ENCODE data around the gene MSH5. TPM values are rescaled to one million over a fixed set of nuclear protein-coding genes. Genes with fewer than 3 reads are reported as not detected.

The MSH5 gene
- total RNA-seq, 1 donor from 2014 or later = 50.9 TPM

GRCh38 chr6:31761343-31761742 lies 21.5 kb downstream of the MSH5 start:
- Histone ChIP-seq H3K27me3 (no peaks in the 10 kb centered on the region), H3K79me2 (ENCODE audit: low read depth) (no peaks in the 10 kb centered on the region)
- H3K4me3 Mint-ChIP-seq = no peak overlapping the region

GRCh38 chr6:31762356-31762755 lies 22.6 kb downstream of the MSH5 start, which contains the start of gene SAPCD1:
Gene SAPCD1, plus strand, starts transcription at chr6:31762656. Its CDS starts 399 bp downstream, at chr6:31763055.
- H3K4me1 Mint-ChIP-seq = peaks cover 29% of the 10 kb centered on the region
- H3K9ac ChIP-seq = no peak within 1 kb of the TSS
- H3K27me3 Mint-ChIP-seq (ENCODE audit: insufficient read depth, low read depth) = peaks cover 4% of the 10 kb centered on the region
- no peaks in the 10 kb centered on the region for H3K9me3 Mint-ChIP-seq
- no peak within 1 kb of the TSS for H2AFZ ChIP-seq (replicated peaks)
- peak within 1 kb of the TSS; percentile 54 for H3K4me3 Mint-ChIP-seq
- no peaks in the 10 kb centered on the region for H3K79me2 ChIP-seq (ENCODE audit: low read depth)
- no peak within 1 kb of the TSS for H3K4me3 ChIP-seq
- no peaks in the 10 kb centered on the region for H3K36me3 ChIP-seq
- H3K4me1 ChIP-seq = peaks cover 23% of the 10 kb centered on the region
- peak within 1 kb of the TSS; percentile 67 for H3K27ac ChIP-seq
- H3K4me2 ChIP-seq = peak within 1 kb of the TSS; percentile 73
- H3K27ac Mint-ChIP-seq = peak within 1 kb of the TSS; percentile 96
- no peaks in the 10 kb centered on the region for H4K20me1 ChIP-seq (ENCODE audit: low read depth)
- peaks cover 18% of the 10 kb centered on the region for H3F3A ChIP-seq (ENCODE audit: low read depth)
- no peak for TF ChIP-seq CTCF (IDR thresholded peaks at IDR 0.05)
- no peak for TF ChIP-seq EZH2 (IDR thresholded peaks at IDR 0.05)
- no peak for TF ChIP-seq EZH2phosphoT487 (IDR thresholded peaks at IDR 0.05)
- no peaks in the 10 kb centered on the region for H3K27me3 ChIP-seq
- peaks cover 40% of the 10 kb centered on the region for H3K36me3 Mint-ChIP-seq
- DNase-seq (ENCODE audit: low spot score) = no peak
- no peaks in the 10 kb centered on the region for H3K9me3 ChIP-seq (ENCODE audit: low read depth)

More at GRCh38 chr6:31761343-31761742, 21.5 kb downstream of the MSH5 start:
- H3K36me3 ChIP-seq = no peaks in the 10 kb centered on the region
- TF ChIP-seq EZH2phosphoT487 (IDR thresholded peaks at IDR 0.05) (no peak), CTCF (IDR thresholded peaks at IDR 0.05) (no peak), EZH2 (IDR thresholded peaks at IDR 0.05) (no peak)
- H3K27ac Mint-ChIP-seq = peak overlapping the region; percentile 13
- H4K20me1 ChIP-seq (ENCODE audit: low read depth) = no peaks in the 10 kb centered on the region
- peaks cover 18% of the 10 kb centered on the region for H3F3A ChIP-seq (ENCODE audit: low read depth)
- peaks cover 27% of the 10 kb centered on the region for H3K4me1 Mint-ChIP-seq
- H2AFZ ChIP-seq (replicated peaks) = no peak overlapping the region
- peaks cover 7% of the 10 kb centered on the region for H3K27me3 Mint-ChIP-seq (ENCODE audit: insufficient read depth, low read depth)
- peaks cover 40% of the 10 kb centered on the region for H3K36me3 Mint-ChIP-seq
- H3K4me1 ChIP-seq = peaks cover 19% of the 10 kb centered on the region
- DNase-seq (ENCODE audit: low spot score) = no peak
- no peaks in the 10 kb centered on the region for H3K9me3 Mint-ChIP-seq
- H3K4me2 ChIP-seq = no peak overlapping the region
- no peak overlapping the region for H3K9ac ChIP-seq
- no peaks in the 10 kb centered on the region for H3K9me3 ChIP-seq (ENCODE audit: low read depth)
- no peak overlapping the region for H3K27ac ChIP-seq
- H3K4me3 ChIP-seq = no peak overlapping the region

GRCh38 chr6:31762878-31763618 lies 23.2 kb downstream of the MSH5 start:
- Mint-ChIP-seq H3K27ac (peak overlapping the region; percentile 96), H3K4me1 (peaks cover 29% of the 10 kb centered on the region), H3K27me3 (ENCODE audit: insufficient read depth, low read depth) (peaks cover 4% of the 10 kb centered on the region), H3K9me3 (no peaks in the 10 kb centered on the region), H3K4me3 (peak overlapping the region; percentile 54), H3K36me3 (peaks cover 38% of the 10 kb centered on the region)
- H3F3A ChIP-seq (ENCODE audit: low read depth) = peaks cover 18% of the 10 kb centered on the region
- H3K9ac ChIP-seq = no peak overlapping the region
- no peaks in the 10 kb centered on the region for H4K20me1 ChIP-seq (ENCODE audit: low read depth)
- peak overlapping the region; percentile 67 for H3K27ac ChIP-seq
- H3K27me3 ChIP-seq = no peaks in the 10 kb centered on the region
- H3K79me2 ChIP-seq (ENCODE audit: low read depth) = no peaks in the 10 kb centered on the region
- no peak for DNase-seq (ENCODE audit: low spot score)
- no peak for TF ChIP-seq EZH2phosphoT487 (IDR thresholded peaks at IDR 0.05)
- TF ChIP-seq CTCF (IDR thresholded peaks at IDR 0.05) = no peak
- no peak for TF ChIP-seq EZH2 (IDR thresholded peaks at IDR 0.05)
- H3K9me3 ChIP-seq (ENCODE audit: low read depth) = no peaks in the 10 kb centered on the region
- H3K4me3 ChIP-seq = no peak overlapping the region
- no peaks in the 10 kb centered on the region for H3K36me3 ChIP-seq
- H3K4me2 ChIP-seq = peak overlapping the region; percentile 73
- H3K4me1 ChIP-seq = peaks cover 23% of the 10 kb centered on the region
- no peak overlapping the region for H2AFZ ChIP-seq (replicated peaks)

Measured in neural progenitor cell (in vitro differentiated cells).